NB4 (cell line): ENCODE results near the gene CAMKK1.

ENCODE experiments used
- CTCF ChIP-seq: IDR thresholded peaks from one replicate; pipeline ENCODE4 v1.5.1; 2012; ENCODE audit warnings: low read depth, low read length
- MYC ChIP-seq: IDR thresholded peaks from 2 replicates; pipeline ENCODE4 v1.6.1; 2011; ENCODE audit warnings: low read depth, low read length
- POLR2A ChIP-seq: IDR thresholded peaks from 2 replicates; pipeline ENCODE4 v1.6.1; 2011; ENCODE audit warnings: mild to moderate bottlenecking; ENCODE audit not compliant: insufficient read length; ENCODE audit errors: extremely low read depth

- no peak for TF ChIP-seq CTCF
- TF ChIP-seq POLR2A = no peak
- TF ChIP-seq MYC = no peak
Measured at GRCh38 chr17:3814361-3814760, 78.5 kb downstream of the CAMKK1 start.
